ENCODE results near the gene ZNF286A.
"Not testable (repeated sequence)": the region's sequence is repeated elsewhere in the genome, so short reads cannot be mapped to it uniquely, and the experiment has no call there.

GRCh38 chr17:15675991-15676390 is 23.6 kb upstream of the ZNF286A start:
- TF ChIP-seq POLR2A, EP300 (IDR thresholded peaks at IDR 0.05): not testable (repeated sequence)
- TF ChIP-seq, protein P1, sequence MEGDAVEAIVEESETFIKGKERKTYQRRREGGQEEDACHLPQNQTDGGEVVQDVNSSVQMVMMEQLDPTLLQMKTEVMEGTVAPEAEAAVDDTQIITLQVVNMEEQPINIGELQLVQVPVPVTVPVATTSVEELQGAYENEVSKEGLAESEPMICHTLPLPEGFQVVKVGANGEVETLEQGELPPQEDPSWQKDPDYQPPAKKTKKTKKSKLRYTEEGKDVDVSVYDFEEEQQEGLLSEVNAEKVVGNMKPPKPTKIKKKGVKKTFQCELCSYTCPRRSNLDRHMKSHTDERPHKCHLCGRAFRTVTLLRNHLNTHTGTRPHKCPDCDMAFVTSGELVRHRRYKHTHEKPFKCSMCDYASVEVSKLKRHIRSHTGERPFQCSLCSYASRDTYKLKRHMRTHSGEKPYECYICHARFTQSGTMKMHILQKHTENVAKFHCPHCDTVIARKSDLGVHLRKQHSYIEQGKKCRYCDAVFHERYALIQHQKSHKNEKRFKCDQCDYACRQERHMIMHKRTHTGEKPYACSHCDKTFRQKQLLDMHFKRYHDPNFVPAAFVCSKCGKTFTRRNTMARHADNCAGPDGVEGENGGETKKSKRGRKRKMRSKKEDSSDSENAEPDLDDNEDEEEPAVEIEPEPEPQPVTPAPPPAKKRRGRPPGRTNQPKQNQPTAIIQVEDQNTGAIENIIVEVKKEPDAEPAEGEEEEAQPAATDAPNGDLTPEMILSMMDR (IDR thresholded peaks at IDR 0.05) = not testable (repeated sequence)

Measured in ovary (tissue), 3 donors.